Activated T-cell treated with anti-CD3 and anti-CD28 coated beads, Interleukin-2, amount 50 U/mL, for 72 hours (primary cell): ENCODE results near the gene FOXI1. TPM values are rescaled to one million over a fixed set of nuclear protein-coding genes. Genes with fewer than 3 reads are reported as not detected.
A peak's percentile ranks its signal among the peaks of the same experiment; 100 is the strongest.

ENCODE experiments used
- ATAC-seq, 2 donors: fragments of 150-1000 bp; cut with Tn5 transposase; replicated peaks in 1 of 2; 2 replicates each; pipeline ENCODE4 v1.10.0; 2021; ENCODE audit warnings: moderate library complexity in 2 of 2, mild to moderate bottlenecking in 1 of 2
- DNase-seq, 2 donors: peaks; one replicate each; pipeline ENCODE4 v3.0.0; 2021 to 2022; ENCODE audit warnings: mixed read lengths in 1 of 2
- H3K27ac Mint-ChIP-seq: one replicate; pipeline ENCODE4 v1.8.0; 2022; ENCODE audit warnings: mild to moderate bottlenecking, moderate library complexity, mixed read lengths
- H3K27me3 Mint-ChIP-seq: one replicate; pipeline ENCODE4 v1.8.0; 2022; ENCODE audit warnings: low read depth, mixed read lengths
- H3K36me3 Mint-ChIP-seq, 2 donors: one replicate each; pipeline ENCODE4 v1.8.0; 2022; ENCODE audit warnings: mixed read lengths in 2 of 2, mild to moderate bottlenecking in 1 of 2; ENCODE audit not compliant: insufficient read depth in 2 of 2
- H3K4me1 Mint-ChIP-seq: one replicate; pipeline ENCODE4 v1.8.0; 2022; ENCODE audit warnings: low read depth, mixed read lengths
- H3K4me3 Mint-ChIP-seq, 2 donors: one replicate each; pipeline ENCODE4 v1.8.0; 2022; ENCODE audit warnings: mild to moderate bottlenecking in 2 of 2, mixed read lengths in 2 of 2, moderate library complexity in 2 of 2
- H3K9me3 Mint-ChIP-seq, 2 donors: one replicate each; pipeline ENCODE4 v1.8.0; 2022; ENCODE audit warnings: mixed read lengths in 2 of 2
- total RNA-seq, 2 donors: library from RNA; stranded (reverse); gene quantifications; one replicate each; pipeline ENCODE4 v1.2.3, GENCODE V29; 2022

Gene FOXI1
- total RNA-seq: not detected

- Mint-ChIP-seq H3K4me1 (no peaks in the 10 kb centered on the region), H3K9me3 (no peaks in the 10 kb centered on the region), H3K4me3 (no peak within 1 kb of the TSS), H3K36me3 (no peaks in the 10 kb centered on the region), H3K27ac (no peak within 1 kb of the TSS), H3K27me3 (peaks cover 9% of the 10 kb centered on the region)
- ATAC-seq (no peak), DNase-seq (no peak)
Observed at GRCh38 chr5:170105642-170106611, at the start of gene FOXI1. FOXI1 (plus strand) TSS chr5:170105897; CDS start chr5:170105958, 61 bp downstream.

GRCh38 chr5:170056561-170057267 lies 49.0 kb upstream of the FOXI1 start:
- peaks cover 3% of the 10 kb centered on the region in 2 donors for H3K9me3 Mint-ChIP-seq
- H3K36me3 Mint-ChIP-seq: peaks cover 16 to 51% of the 10 kb centered on the region in 2 donors
- ATAC-seq: no peak
- no peak overlapping the region for H3K4me3 Mint-ChIP-seq
- H3K4me1 Mint-ChIP-seq: no peaks in the 10 kb centered on the region
- H3K27me3 Mint-ChIP-seq: no peaks in the 10 kb centered on the region
- no peak for DNase-seq
- no peak overlapping the region for H3K27ac Mint-ChIP-seq

- H3K4me3 Mint-ChIP-seq: no peak overlapping the region
- peaks cover 19 to 51% of the 10 kb centered on the region in 2 donors for H3K36me3 Mint-ChIP-seq
- DNase-seq (no peak), ATAC-seq (no peak)
- no peak overlapping the region for H3K27ac Mint-ChIP-seq
- H3K9me3 Mint-ChIP-seq: peaks cover 3% of the 10 kb centered on the region in 2 donors
- no peaks in the 10 kb centered on the region for H3K4me1 Mint-ChIP-seq
- H3K27me3 Mint-ChIP-seq: no peaks in the 10 kb centered on the region
Observed at GRCh38 chr5:170057311-170057710, 48.4 kb upstream of the FOXI1 start.

- H3K4me3 Mint-ChIP-seq: no peak overlapping the region
- H3K9me3 Mint-ChIP-seq: peaks cover 3% of the 10 kb centered on the region in 2 donors
- peaks cover 19 to 44% of the 10 kb centered on the region in 2 donors for H3K36me3 Mint-ChIP-seq
- no peak for ATAC-seq
- no peak overlapping the region for H3K27ac Mint-ChIP-seq
- no peak for DNase-seq
- no peaks in the 10 kb centered on the region for H3K4me1 Mint-ChIP-seq
- no peaks in the 10 kb centered on the region for H3K27me3 Mint-ChIP-seq
Observed at GRCh38 chr5:170059221-170059620, 46.5 kb upstream of the FOXI1 start.

GRCh38 chr5:170067152-170067551 lies 38.5 kb upstream of the FOXI1 start:
- H3K27ac Mint-ChIP-seq: no peak overlapping the region
- ATAC-seq (no peak), DNase-seq (no peak)
- H3K36me3 Mint-ChIP-seq: peaks cover 12 to 18% of the 10 kb centered on the region in 2 donors
- H3K27me3 Mint-ChIP-seq: no peaks in the 10 kb centered on the region
- H3K9me3 Mint-ChIP-seq: no peaks in the 10 kb centered on the region
- no peak overlapping the region for H3K4me3 Mint-ChIP-seq
- H3K4me1 Mint-ChIP-seq: no peaks in the 10 kb centered on the region

- H3K4me3 Mint-ChIP-seq: no peak overlapping the region
- no peak overlapping the region for H3K27ac Mint-ChIP-seq
- no peaks in the 10 kb centered on the region for H3K27me3 Mint-ChIP-seq
Observed at GRCh38 chr5:170067574-170068170, 38.0 kb upstream of the FOXI1 start.

GRCh38 chr5:170069512-170069911 lies 36.2 kb upstream of the FOXI1 start:
- Mint-ChIP-seq H3K27ac (no peak overlapping the region), H3K36me3 (peaks cover 12 to 18% of the 10 kb centered on the region in 2 donors), H3K9me3 (no peaks in the 10 kb centered on the region), H3K4me3 (no peak overlapping the region), H3K27me3 (no peaks in the 10 kb centered on the region), H3K4me1 (no peaks in the 10 kb centered on the region)
- DNase-seq: no peak
- ATAC-seq: peak in 1 of 2 donors; percentile 18

More at GRCh38 chr5:170067574-170068170, 38.0 kb upstream of the FOXI1 start:
- ATAC-seq (no peak), DNase-seq (no peak)
- Mint-ChIP-seq H3K4me1 (no peaks in the 10 kb centered on the region), H3K9me3 (no peaks in the 10 kb centered on the region), H3K36me3 (peaks cover 12 to 18% of the 10 kb centered on the region in 2 donors)

- H3K4me3 Mint-ChIP-seq: no peak overlapping the region
- H3K36me3 Mint-ChIP-seq: peaks cover 11 to 24% of the 10 kb centered on the region in 2 donors
- peaks cover 8% of the 10 kb centered on the region for H3K4me1 Mint-ChIP-seq
- H3K9me3 Mint-ChIP-seq: no peaks in the 10 kb centered on the region
- no peak overlapping the region for H3K27ac Mint-ChIP-seq
- DNase-seq (peak; percentile 10 to 21), ATAC-seq (no peak)
- no peaks in the 10 kb centered on the region for H3K27me3 Mint-ChIP-seq
Observed at GRCh38 chr5:170070556-170071412, 34.9 kb upstream of the FOXI1 start.

- Mint-ChIP-seq H3K36me3 (peaks cover 12 to 26% of the 10 kb centered on the region in 2 donors), H3K4me3 (no peak overlapping the region), H3K27me3 (no peaks in the 10 kb centered on the region)
Observed at GRCh38 chr5:170071748-170072147, 33.9 kb upstream of the FOXI1 start.

GRCh38 chr5:170075696-170076095 lies 30.0 kb upstream of the FOXI1 start:
- H3K4me3 Mint-ChIP-seq: no peak overlapping the region
- no peaks in the 10 kb centered on the region for H3K27me3 Mint-ChIP-seq
- H3K27ac Mint-ChIP-seq: no peak overlapping the region
- H3K36me3 Mint-ChIP-seq: peaks cover 5 to 29% of the 10 kb centered on the region in 2 donors
- ATAC-seq: no peak
- DNase-seq: no peak
- no peaks in the 10 kb centered on the region for H3K9me3 Mint-ChIP-seq
- peaks cover 28% of the 10 kb centered on the region for H3K4me1 Mint-ChIP-seq

More at GRCh38 chr5:170071748-170072147, 33.9 kb upstream of the FOXI1 start:
- Mint-ChIP-seq H3K9me3 (no peaks in the 10 kb centered on the region), H3K4me1 (peaks cover 12% of the 10 kb centered on the region), H3K27ac (no peak overlapping the region)
- ATAC-seq: no peak
- no peak for DNase-seq

- no peaks in the 10 kb centered on the region for H3K27me3 Mint-ChIP-seq
- H3K4me1 Mint-ChIP-seq: peaks cover 28% of the 10 kb centered on the region
- peaks cover 4 to 27% of the 10 kb centered on the region in 2 donors for H3K36me3 Mint-ChIP-seq
- no peak overlapping the region for H3K27ac Mint-ChIP-seq
- ATAC-seq (no peak), DNase-seq (no peak)
- no peak overlapping the region for H3K4me3 Mint-ChIP-seq
- no peaks in the 10 kb centered on the region for H3K9me3 Mint-ChIP-seq
Observed at GRCh38 chr5:170076211-170076610, 29.5 kb upstream of the FOXI1 start.

GRCh38 chr5:170076739-170077138 lies 29.0 kb upstream of the FOXI1 start:
- no peak overlapping the region for H3K4me3 Mint-ChIP-seq
- peaks cover 28% of the 10 kb centered on the region for H3K4me1 Mint-ChIP-seq
- no peaks in the 10 kb centered on the region for H3K9me3 Mint-ChIP-seq
- peaks cover 5 to 26% of the 10 kb centered on the region in 2 donors for H3K36me3 Mint-ChIP-seq
- H3K27me3 Mint-ChIP-seq: no peaks in the 10 kb centered on the region
- ATAC-seq: no peak
- no peak for DNase-seq
- H3K27ac Mint-ChIP-seq: no peak overlapping the region
